HEK293 (cell line): ENCODE results near the gene TRIM66.

Source experiments
- CTCF ChIA-PET: fragments of 350-600 bp; formaldehyde crosslinking; extraction: SDS; loops from one replicate; lab custom pipeline; 2021; ENCODE audit warnings: antibody characterized with exemption; lab: Yijun Ruan, JAX
- POLR2A ChIA-PET: fragments of 300-600 bp; formaldehyde crosslinking; extraction: SDS; loops from one replicate; lab custom pipeline; 2020; ENCODE audit warnings: antibody characterized with exemption, inconsistent platforms; lab: Yijun Ruan, JAX
- H3K27ac ChIP-seq: fragments of 200-500 bp; sonication (Bioruptor generic); 2 replicates; pipeline ENCODE4 v1.5.1; 2014; ENCODE audit warnings: low read depth, low read length, control low read depth, inconsistent platforms; ENCODE audit errors: extremely low read depth
- H3K36me3 ChIP-seq, 2 experiments: fragments of 200-500 bp in 1 of 2; sonication (Bioruptor generic) in 1 of 2; 1 replicate in 1 of 2; 2 replicates in 1 of 2; pipeline ENCODE4 v1.5.1; 2014 to 2017; ENCODE audit warnings: inconsistent platforms in 2 of 2, low read length in 2 of 2; ENCODE audit not compliant: control insufficient read depth in 2 of 2, insufficient read depth in 1 of 2
- H3K4me1 ChIP-seq: fragments of 200-500 bp; sonication (Bioruptor generic); 2 replicates; pipeline ENCODE4 v1.5.1; 2014; ENCODE audit warnings: mild to moderate bottlenecking, low read length, inconsistent platforms; ENCODE audit not compliant: control insufficient read depth, insufficient read depth
- H3K4me3 ChIP-seq: 2 replicates; pipeline ENCODE4 v1.5.1; 2011; ENCODE audit warnings: low read depth, mild to moderate bottlenecking, control low read depth, low read length, moderate library complexity
- H3K9me3 ChIP-seq: fragments of 200-500 bp; sonication (Bioruptor generic); 2 replicates; pipeline ENCODE4 v1.5.1; 2014; ENCODE audit warnings: low read depth, low read length, inconsistent platforms; ENCODE audit not compliant: control insufficient read depth, insufficient read depth
- TSHZ1 ChIP-seq: fragments of 450-650 bp; formaldehyde crosslinking; IDR thresholded peaks from 2 replicates; pipeline ENCODE4 v1.5.1; 2016; ENCODE audit warnings: missing biosample characterization, missing genetic modification characterization, borderline replicate concordance
- ZBTB21 ChIP-seq: fragments of 450-650 bp; formaldehyde crosslinking; IDR thresholded peaks from 2 replicates; pipeline ENCODE4 v1.5.1; 2017; ENCODE audit warnings: missing biosample characterization, missing genetic modification characterization
- ZFP41 ChIP-seq: fragments of 450-650 bp; formaldehyde crosslinking; IDR thresholded peaks from 2 replicates; pipeline ENCODE4 v1.5.1; 2016; ENCODE audit warnings: missing biosample characterization, missing genetic modification characterization, borderline replicate concordance
- ZNF138 ChIP-seq: fragments of 450-650 bp; formaldehyde crosslinking; IDR thresholded peaks from 2 replicates; pipeline ENCODE4 v1.5.1; 2016; ENCODE audit warnings: missing biosample characterization, missing genetic modification characterization, borderline replicate concordance
- ZNF140 ChIP-seq: fragments of 450-650 bp; formaldehyde crosslinking; IDR thresholded peaks from 2 replicates; pipeline ENCODE4 v1.5.1; 2016; ENCODE audit warnings: missing biosample characterization, missing genetic modification characterization
- ZNF175 ChIP-seq: fragments of 450-650 bp; formaldehyde crosslinking; IDR thresholded peaks from 2 replicates; pipeline ENCODE4 v1.5.1; 2016; ENCODE audit warnings: missing biosample characterization, missing genetic modification characterization
- ZNF18 ChIP-seq: fragments of 450-650 bp; formaldehyde crosslinking; IDR thresholded peaks from 2 replicates; pipeline ENCODE4 v1.5.1; 2016; ENCODE audit warnings: missing biosample characterization, missing genetic modification characterization
- ZNF221 ChIP-seq: fragments of 450-650 bp; formaldehyde crosslinking; IDR thresholded peaks from 2 replicates; pipeline ENCODE4 v1.5.1; 2017; ENCODE audit warnings: missing biosample characterization, missing genetic modification characterization, borderline replicate concordance
- ZNF354C ChIP-seq: fragments of 450-650 bp; formaldehyde crosslinking; IDR thresholded peaks from 2 replicates; pipeline ENCODE4 v1.5.1; 2016; ENCODE audit warnings: missing biosample characterization, missing genetic modification characterization, low read depth, borderline replicate concordance
- ZNF48 ChIP-seq: fragments of 450-650 bp; formaldehyde crosslinking; IDR thresholded peaks from 2 replicates; pipeline ENCODE4 v1.5.1; 2016; ENCODE audit warnings: missing biosample characterization, missing genetic modification characterization
- ZNF580 ChIP-seq: fragments of 450-650 bp; formaldehyde crosslinking; IDR thresholded peaks from 2 replicates; pipeline ENCODE4 v1.5.1; 2016; ENCODE audit warnings: missing biosample characterization, missing genetic modification characterization
- ZNF747 ChIP-seq: fragments of 450-650 bp; formaldehyde crosslinking; IDR thresholded peaks from 2 replicates; pipeline ENCODE4 v1.5.1; 2016; ENCODE audit warnings: missing biosample characterization, missing genetic modification characterization
- ZNF76 ChIP-seq: fragments of 450-650 bp; formaldehyde crosslinking; IDR thresholded peaks from 2 replicates; pipeline ENCODE4; 2016; ENCODE audit warnings: low read depth, missing biosample characterization, missing genetic modification characterization, borderline replicate concordance
- ZNF785 ChIP-seq: fragments of 450-650 bp; formaldehyde crosslinking; IDR thresholded peaks from 2 replicates; pipeline ENCODE4 v1.5.1; 2016; ENCODE audit warnings: missing biosample characterization, missing genetic modification characterization
- ZNF792 ChIP-seq: fragments of 450-650 bp; formaldehyde crosslinking; IDR thresholded peaks from 2 replicates; pipeline ENCODE4 v1.5.1; 2016; ENCODE audit warnings: missing biosample characterization, missing genetic modification characterization
- TF ChIP-seq, protein P1 (sequence below): fragments of 450-650 bp; formaldehyde crosslinking; conservative IDR thresholded peaks from 2 replicates; pipeline ENCODE4 v1.5.1; 2016; ENCODE audit warnings: low read depth, missing biosample characterization, missing genetic modification characterization
- TF ChIP-seq, protein P2 (sequence below): fragments of 450-650 bp; formaldehyde crosslinking; IDR thresholded peaks from 2 replicates; pipeline ENCODE4 v1.5.1; 2016; ENCODE audit warnings: missing biosample characterization, missing genetic modification characterization
- TF ChIP-seq, protein P3 (sequence below): fragments of 450-650 bp; formaldehyde crosslinking; IDR thresholded peaks from 2 replicates; pipeline ENCODE4 v1.5.1; 2016; ENCODE audit warnings: missing biosample characterization, missing genetic modification characterization
- TF ChIP-seq, protein P4 (sequence below): fragments of 450-650 bp; formaldehyde crosslinking; IDR thresholded peaks from 2 replicates; pipeline ENCODE4 v1.5.1; 2017; ENCODE audit warnings: missing biosample characterization, missing genetic modification characterization
- TF ChIP-seq, protein P5 (sequence below): fragments of 450-650 bp; formaldehyde crosslinking; IDR thresholded peaks from 2 replicates; pipeline ENCODE4 v1.5.1; 2016; ENCODE audit warnings: missing biosample characterization, missing genetic modification characterization

Gene TRIM66

GRCh38 chr11:8693555-8693954 is 11.1 kb upstream of the TRIM66 start:
- ChIA-PET POLR2A (no interaction called here), CTCF (no interaction called here)
- TF ChIP-seq ZNF747 (no peak), TSHZ1 (no peak), ZNF785 (tag by site-specific recombination) (no peak), ZNF18 (tag by site-specific recombination) (no peak), ZNF76 (tag by site-specific recombination) (no peak), ZNF175 (tag by site-specific recombination) (no peak), ZBTB21 (tag by site-specific recombination) (no peak), ZNF221 (no peak), ZNF140 (no peak), ZNF792 (no peak)
- TF ChIP-seq, protein P1, sequence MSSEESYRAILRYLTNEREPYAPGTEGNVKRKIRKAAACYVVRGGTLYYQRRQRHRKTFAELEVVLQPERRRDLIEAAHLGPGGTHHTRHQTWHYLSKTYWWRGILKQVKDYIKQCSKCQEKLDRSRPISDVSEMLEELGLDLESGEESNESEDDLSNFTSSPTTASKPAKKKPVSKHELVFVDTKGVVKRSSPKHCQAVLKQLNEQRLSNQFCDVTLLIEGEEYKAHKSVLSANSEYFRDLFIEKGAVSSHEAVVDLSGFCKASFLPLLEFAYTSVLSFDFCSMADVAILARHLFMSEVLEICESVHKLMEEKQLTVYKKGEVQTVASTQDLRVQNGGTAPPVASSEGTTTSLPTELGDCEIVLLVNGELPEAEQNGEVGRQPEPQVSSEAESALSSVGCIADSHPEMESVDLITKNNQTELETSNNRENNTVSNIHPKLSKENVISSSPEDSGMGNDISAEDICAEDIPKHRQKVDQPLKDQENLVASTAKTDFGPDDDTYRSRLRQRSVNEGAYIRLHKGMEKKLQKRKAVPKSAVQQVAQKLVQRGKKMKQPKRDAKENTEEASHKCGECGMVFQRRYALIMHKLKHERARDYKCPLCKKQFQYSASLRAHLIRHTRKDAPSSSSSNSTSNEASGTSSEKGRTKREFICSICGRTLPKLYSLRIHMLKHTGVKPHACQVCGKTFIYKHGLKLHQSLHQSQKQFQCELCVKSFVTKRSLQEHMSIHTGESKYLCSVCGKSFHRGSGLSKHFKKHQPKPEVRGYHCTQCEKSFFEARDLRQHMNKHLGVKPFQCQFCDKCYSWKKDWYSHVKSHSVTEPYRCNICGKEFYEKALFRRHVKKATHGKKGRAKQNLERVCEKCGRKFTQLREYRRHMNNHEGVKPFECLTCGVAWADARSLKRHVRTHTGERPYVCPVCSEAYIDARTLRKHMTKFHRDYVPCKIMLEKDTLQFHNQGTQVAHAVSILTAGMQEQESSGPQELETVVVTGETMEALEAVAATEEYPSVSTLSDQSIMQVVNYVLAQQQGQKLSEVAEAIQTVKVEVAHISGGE (tag by site-specific recombination), result no peak
- TF ChIP-seq, protein P2, sequence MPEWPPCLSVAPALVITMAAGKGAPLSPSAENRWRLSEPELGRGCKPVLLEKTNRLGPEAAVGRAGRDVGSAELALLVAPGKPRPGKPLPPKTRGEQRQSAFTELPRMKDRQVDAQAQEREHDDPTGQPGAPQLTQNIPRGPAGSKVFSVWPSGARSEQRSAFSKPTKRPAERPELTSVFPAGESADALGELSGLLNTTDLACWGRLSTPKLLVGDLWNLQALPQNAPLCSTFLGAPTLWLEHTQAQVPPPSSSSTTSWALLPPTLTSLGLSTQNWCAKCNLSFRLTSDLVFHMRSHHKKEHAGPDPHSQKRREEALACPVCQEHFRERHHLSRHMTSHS, result no peak
- Histone ChIP-seq H3K27ac (no peak overlapping the region), H3K4me3 (no peak overlapping the region), H3K4me1 (no peaks in the 10 kb centered on the region), H3K9me3 (no peaks in the 10 kb centered on the region), H3K36me3 (peaks cover 0 to 88% of the 10 kb centered on the region in 2 experiments; a peak in 2 of 3 replicates)

DNA sequence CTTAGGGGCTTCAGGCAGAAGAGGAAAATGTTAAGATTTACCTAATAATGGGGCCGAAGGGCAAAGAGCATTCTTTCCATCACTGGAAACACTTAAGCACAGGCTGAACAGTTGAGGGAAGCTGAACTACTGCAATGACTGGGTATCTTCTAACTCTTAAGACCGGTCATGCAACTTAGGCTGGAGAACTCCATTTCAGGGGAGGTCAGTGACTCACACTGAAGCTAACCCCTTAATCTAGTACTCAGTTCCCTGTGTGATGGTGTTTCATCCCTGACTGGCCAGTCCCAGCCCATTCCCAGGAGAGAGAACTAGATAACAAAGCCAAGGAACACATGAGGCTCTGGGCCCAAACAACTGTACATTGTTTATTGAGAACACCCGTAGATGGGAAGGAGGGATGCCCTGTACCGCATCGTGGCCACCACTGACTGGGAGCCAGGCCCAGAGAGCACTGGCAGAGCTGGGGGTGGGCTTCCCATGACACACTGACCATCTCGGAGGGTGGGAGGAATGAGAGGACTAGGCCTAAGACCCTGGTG is 10.6 kb upstream of the TRIM66 start:
- no peaks in the 10 kb centered on the region for H3K9me3 ChIP-seq
- no peak overlapping the region for H3K27ac ChIP-seq
- H3K4me1 ChIP-seq, result no peaks in the 10 kb centered on the region
- POLR2A ChIA-PET, result no interaction called here
- CTCF ChIA-PET, result no interaction called here
- no peak overlapping the region for H3K4me3 ChIP-seq
- peaks cover 0 to 83% of the 10 kb centered on the region in 2 experiments; a peak in 2 of 3 replicates for H3K36me3 ChIP-seq
- TF ChIP-seq, protein P3, sequence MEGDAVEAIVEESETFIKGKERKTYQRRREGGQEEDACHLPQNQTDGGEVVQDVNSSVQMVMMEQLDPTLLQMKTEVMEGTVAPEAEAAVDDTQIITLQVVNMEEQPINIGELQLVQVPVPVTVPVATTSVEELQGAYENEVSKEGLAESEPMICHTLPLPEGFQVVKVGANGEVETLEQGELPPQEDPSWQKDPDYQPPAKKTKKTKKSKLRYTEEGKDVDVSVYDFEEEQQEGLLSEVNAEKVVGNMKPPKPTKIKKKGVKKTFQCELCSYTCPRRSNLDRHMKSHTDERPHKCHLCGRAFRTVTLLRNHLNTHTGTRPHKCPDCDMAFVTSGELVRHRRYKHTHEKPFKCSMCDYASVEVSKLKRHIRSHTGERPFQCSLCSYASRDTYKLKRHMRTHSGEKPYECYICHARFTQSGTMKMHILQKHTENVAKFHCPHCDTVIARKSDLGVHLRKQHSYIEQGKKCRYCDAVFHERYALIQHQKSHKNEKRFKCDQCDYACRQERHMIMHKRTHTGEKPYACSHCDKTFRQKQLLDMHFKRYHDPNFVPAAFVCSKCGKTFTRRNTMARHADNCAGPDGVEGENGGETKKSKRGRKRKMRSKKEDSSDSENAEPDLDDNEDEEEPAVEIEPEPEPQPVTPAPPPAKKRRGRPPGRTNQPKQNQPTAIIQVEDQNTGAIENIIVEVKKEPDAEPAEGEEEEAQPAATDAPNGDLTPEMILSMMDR (tag by site-specific recombination), result no peak
- TF ChIP-seq ZFP41, result no peak
- no peak for TF ChIP-seq ZNF354C (tag by site-specific recombination)
- no peak for TF ChIP-seq ZNF138
- TF ChIP-seq, protein P4, sequence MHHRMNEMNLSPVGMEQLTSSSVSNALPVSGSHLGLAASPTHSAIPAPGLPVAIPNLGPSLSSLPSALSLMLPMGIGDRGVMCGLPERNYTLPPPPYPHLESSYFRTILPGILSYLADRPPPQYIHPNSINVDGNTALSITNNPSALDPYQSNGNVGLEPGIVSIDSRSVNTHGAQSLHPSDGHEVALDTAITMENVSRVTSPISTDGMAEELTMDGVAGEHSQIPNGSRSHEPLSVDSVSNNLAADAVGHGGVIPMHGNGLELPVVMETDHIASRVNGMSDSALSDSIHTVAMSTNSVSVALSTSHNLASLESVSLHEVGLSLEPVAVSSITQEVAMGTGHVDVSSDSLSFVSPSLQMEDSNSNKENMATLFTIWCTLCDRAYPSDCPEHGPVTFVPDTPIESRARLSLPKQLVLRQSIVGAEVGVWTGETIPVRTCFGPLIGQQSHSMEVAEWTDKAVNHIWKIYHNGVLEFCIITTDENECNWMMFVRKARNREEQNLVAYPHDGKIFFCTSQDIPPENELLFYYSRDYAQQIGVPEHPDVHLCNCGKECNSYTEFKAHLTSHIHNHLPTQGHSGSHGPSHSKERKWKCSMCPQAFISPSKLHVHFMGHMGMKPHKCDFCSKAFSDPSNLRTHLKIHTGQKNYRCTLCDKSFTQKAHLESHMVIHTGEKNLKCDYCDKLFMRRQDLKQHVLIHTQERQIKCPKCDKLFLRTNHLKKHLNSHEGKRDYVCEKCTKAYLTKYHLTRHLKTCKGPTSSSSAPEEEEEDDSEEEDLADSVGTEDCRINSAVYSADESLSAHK (tag by site-specific recombination), result no peak
- TF ChIP-seq ZNF48, result no peak
- TF ChIP-seq, protein P5, sequence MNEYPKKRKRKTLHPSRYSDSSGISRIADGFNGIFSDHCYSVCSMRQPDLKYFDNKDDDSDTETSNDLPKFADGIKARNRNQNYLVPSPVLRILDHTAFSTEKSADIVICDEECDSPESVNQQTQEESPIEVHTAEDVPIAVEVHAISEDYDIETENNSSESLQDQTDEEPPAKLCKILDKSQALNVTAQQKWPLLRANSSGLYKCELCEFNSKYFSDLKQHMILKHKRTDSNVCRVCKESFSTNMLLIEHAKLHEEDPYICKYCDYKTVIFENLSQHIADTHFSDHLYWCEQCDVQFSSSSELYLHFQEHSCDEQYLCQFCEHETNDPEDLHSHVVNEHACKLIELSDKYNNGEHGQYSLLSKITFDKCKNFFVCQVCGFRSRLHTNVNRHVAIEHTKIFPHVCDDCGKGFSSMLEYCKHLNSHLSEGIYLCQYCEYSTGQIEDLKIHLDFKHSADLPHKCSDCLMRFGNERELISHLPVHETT (tag by site-specific recombination), result no peak
- TF ChIP-seq ZNF580 (tag by site-specific recombination), result no peak
